Suppressor macrophage treated with lipopolysaccharide for 1 hour (primary cell): ENCODE results near the gene KHDC4.
"Not testable (repeated sequence)": the region's sequence is repeated elsewhere in the genome, so short reads cannot be mapped to it uniquely, and the experiment has no call there.

ENCODE experiments used
- DNase-seq, 3 donors: peaks; one replicate each; pipeline ENCODE4 v3.0.0-alpha.2; 2020 to 2022

KHDC4 gene

DNA sequence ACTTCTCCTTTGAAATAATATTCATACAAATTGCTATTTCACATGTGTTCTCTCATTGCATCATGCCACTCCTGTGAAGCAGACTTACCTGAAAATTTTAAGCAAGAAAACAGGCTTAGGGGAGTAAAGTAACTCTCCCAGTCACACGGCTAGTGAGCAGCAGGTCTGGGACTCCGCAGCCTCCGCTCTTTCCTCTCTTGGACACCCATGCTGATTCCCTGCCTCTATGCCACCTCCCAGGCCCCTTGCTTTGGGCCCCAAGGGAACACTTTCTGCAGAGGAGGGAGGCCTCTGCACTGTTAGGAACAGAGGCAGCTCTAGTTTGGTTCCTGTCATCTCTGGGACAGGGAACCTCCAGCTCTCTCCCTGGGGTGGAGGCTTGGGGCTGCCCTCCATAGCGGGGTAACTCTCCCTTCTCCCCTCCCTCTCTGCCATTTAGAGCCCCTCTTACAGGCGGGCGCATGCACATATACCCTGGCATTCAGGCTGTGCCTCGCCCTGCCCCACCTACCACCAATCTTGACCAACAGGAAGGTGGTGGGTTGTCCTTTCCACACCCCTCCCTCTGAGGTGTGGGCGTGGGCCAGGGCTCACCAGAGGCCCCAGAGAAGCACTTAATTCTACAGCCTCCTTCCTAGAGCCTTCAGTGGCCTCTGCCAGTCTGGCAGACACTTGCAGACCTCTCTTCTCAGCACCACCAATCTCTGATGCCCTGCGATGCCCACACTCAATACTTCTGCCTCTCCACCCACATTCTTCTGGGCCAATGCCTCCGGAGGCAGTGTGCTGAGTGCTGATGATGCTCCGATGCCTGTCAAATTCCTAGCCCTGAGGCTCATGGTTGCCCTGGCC lies 7.0 kb upstream of the KHDC4 start, which contains the start of gene RXFP4:
Gene RXFP4, plus strand, starts transcription at position 646 of the 852 bp plus-strand sequence. Its CDS starts 72 bp downstream, at position 718.
- DNase-seq, result peak in 2 of 3 donors; percentile 35 to 54

- DNase-seq, result peak; percentile 57 to 64 (median 63)
Measured at GRCh38 chr1:155940482-155940992, 6.3 kb upstream of the KHDC4 start.

DNA sequence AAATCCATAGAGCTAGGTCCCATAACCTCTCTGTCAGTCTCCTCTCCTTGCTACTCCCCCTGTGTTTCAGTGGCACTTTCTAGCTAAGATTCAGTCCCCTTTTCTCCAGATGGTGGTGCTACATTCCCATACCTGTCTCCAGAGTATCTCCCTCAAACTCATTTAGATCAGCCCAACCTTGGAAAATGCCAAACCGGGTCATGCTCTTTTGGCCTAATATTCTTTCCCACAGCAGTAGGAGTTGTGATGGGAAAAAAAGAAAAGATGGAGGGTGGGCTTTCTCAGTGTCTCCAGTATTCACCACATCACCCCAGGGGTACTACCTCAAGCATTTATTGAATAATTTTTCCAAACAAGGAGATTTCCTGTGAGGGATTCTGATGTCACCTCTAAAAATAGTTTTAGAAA lies 4.0 kb upstream of the KHDC4 start:
- DNase-seq, result peak; percentile 58 to 67 (median 65)

GRCh38 chr1:155934936-155935590 lies 850 bp upstream of the KHDC4 start:
- DNase-seq, result no peak

- no peak for DNase-seq
Measured at GRCh38 chr1:155933591-155934096, 569 bp downstream of the KHDC4 start.

- no peak for DNase-seq
Measured at GRCh38 chr1:155932487-155932886, 1.7 kb downstream of the KHDC4 start.

GRCh38 chr1:155932081-155932480 lies 2.1 kb downstream of the KHDC4 start:
- no peak for DNase-seq

DNA sequence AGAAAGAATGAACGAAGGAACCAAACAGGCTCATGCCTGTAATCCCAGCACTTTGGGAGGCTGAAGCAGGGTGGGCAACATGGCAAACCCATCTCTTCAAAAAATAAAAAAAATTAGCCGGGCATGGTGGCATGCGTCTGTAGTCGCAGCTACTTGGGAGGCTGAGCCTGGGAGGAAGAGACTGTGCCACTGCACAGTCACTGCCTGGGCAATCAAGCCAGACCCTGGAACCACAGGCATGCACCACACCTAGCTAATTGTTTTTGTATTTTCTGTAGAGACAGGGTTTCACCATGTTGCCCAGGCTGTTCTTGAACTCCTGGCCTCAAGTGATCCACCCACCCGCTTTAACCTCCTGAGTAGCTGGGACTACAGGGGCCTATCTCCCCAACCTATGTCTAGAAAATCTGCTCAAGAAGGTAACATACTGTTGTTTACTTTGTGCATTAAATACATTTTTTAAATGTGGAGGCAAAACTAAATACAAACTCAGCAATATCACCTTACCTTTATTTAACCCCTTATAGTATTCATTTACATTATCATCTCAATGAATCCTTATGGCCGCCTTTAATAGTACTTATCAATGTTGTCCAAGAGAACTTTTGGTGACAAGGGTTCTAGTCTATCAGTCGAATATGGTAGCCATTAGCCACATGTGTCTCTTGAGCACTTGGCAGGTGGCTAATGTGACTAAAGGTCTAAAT lies 2.7 kb downstream of the KHDC4 start:
- no peak for DNase-seq

- not testable (repeated sequence) for DNase-seq
Measured at GRCh38 chr1:155930725-155931124, 3.5 kb downstream of the KHDC4 start.

DNA sequence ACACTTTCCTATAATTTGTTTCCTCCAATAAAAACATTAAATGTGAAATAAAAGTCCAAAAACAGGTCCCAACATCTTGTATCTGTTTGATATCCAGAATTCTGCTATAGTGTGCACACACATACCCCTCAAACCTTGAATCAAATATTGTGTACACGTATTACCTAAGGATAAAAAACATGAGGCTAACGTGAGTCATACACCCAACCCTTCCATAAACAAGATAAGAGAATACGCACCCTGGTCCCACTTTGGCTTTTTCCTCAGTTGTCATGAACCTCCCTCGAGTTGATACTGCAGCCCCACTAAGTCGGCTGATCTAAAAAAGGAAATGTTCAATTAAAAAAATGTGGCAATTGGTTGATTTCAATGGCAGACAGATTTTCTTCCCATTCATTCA lies 5.2 kb downstream of the KHDC4 start:
- no peak for DNase-seq

DNA sequence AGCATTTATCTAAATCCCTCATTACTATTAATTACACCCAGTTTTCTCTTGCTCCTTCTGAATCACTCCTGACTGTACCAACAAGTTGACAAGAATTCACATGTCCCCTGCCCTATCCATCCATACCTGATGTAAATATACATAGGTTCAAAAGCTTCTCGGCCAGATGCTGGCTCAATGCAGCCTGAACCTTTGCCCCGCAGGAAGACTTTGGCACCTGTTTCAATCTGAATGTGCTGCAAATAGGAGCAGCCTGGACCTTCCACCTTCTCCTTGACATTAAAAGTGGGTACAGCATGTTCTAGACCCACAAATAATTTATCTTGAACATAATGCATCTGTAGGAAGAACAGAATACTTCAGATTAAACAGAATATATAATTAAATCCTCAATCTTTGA lies 8.7 kb downstream of the KHDC4 start:
- DNase-seq, result no peak

- no peak for DNase-seq
Measured at GRCh38 chr1:155920717-155921116, 13.5 kb downstream of the KHDC4 start.

DNA sequence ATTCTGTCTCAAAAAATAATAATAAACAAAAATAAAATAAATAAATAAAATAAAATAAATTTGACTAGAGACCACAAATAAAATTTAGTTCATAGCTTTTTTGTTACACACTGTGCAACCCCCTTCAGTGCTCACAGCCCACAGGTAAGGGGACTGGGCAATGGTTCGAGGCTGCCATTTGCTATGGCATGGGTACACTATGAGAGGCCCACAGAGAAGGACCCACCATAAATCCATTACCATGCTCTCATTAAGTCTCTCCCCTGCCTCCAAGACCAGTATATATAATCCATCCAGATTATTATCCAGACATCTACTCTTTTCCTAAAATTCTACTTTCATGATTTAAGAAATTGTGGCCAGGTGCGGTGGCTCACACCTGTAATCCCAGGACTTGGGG lies 14.4 kb downstream of the KHDC4 start:
- DNase-seq, result no peak

GRCh38 chr1:155918660-155919059 lies 15.6 kb downstream of the KHDC4 start:
- DNase-seq, result no peak

DNA sequence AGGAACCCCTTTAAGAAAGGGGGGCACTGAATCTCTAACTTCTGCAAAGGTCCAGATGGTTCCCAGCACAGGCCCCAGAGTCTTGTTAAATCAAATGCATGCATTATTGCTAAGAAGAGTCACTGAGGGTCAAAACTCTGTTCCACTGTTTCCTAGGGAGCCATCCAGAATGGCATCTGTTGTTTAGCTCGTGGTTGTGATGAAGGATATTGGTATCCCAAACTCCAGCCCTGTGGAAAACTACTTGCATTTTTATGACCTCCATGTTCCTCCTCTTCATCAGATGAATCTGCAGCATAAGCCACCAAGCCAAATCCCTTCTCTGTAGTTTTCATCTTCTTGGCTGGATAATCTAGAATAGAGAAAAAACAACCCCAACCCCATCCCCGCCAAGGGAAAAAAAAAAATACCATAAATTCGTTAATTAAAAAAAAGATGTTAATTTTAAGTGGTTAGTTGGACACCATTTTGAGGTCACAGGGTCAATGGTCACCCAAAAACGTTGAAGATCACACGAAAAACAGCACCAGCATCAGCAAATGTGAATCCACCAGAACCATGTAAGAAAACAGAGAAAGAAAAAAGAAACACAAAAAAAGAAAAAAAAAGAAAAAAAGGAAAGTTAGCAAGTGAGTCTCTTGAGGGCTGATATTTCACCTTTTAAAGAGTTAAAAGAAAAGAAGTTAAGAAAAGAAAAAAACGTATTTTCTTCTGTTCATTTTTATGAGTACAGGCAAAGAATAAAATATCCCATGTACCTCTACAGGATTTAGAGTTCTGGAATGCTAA lies 20.1 kb downstream of the KHDC4 start:
- DNase-seq, result no peak

GRCh38 chr1:155912056-155912536 lies 22.1 kb downstream of the KHDC4 start:
- no peak for DNase-seq

DNA sequence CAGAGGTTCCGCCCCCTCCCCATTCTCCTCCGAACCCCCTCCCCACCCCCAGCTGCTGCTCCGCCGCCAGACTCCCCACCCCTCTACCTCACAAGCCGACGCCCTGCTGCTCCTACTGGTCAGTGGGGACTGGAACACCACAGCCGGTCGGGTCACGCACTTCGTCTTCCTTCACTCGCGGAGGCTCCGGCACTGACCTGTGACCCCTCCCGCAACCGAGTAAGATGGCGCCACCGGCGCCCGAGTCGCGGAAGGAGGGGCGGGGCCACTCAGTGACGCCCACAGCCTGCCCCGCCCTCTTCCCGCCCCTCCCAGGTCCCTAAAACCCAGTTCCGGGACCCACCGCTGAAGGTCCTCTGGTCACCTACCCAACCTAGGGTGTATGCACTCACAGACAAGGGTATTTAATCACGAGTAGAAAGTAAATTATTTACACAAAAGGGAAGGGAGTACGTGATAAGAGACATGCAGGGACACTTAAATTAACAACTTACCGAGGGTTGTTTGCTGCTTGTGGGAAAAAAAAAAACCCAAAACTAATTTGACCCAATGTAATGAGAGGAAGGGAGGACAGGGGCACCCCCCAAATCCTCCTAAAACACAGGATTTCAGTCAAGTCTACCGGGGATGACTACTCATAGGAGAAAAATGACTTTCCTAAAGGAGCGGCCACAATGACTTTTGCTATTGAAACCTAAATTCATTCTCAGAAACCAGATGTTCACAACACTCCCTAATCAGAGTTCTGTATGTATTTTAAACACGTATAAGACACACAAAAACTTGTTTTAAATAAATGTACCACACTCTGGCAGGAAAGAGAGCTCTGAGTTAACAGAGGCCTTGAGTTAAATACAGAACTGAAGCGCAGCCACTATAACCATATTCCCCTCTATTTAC lies 22.8 kb downstream of the KHDC4 start, which contains the start of gene RIT1:
Gene RIT1, minus strand, starts transcription at position 194 of the 900 bp plus-strand sequence. CDS start 588 bp downstream, outside the sequence.
- peak; percentile 91 to 97 (median 95) for DNase-seq

- DNase-seq, result peak; percentile 30 to 43 (median 35)
Measured at GRCh38 chr1:155910621-155911121, 23.5 kb downstream of the KHDC4 start.

- peak; percentile 81 to 91 (median 86) for DNase-seq
Measured at GRCh38 chr1:155909894-155910293, 24.3 kb downstream of the KHDC4 start.

DNA sequence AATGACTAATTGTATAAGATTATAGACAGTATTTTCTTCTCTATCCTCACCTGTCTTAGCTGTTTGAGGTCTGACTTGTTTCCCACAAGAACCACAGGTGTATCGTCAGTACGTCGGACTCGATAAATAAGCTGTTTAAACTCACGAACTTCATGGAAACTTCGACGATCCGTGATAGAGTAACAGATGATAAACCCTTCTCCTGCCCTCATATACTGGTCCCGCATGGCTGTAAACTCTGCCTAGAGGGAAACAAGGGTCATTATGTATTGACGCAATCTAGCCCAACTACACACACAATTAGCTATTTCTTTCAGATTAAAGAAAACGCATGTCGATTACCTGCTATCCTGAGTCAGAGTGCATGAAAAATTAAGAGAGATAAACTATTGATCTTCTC lies 30.0 kb downstream of the KHDC4 start:
- no peak for DNase-seq
